IPS DF 4.7 (cell line): Measurements from ENCODE around the gene NOS3.

Experiments used
- DNase-seq: peaks from one replicate; pipeline ENCODE4 v3.0.0-alpha.2; 2013; ENCODE audit warnings: low spot score; ENCODE audit errors: extremely low read depth

The NOS3 gene

GRCh38 chr7:150979713-150980390 is 11.0 kb upstream of the NOS3 start:
- DNase-seq, result no peak

GRCh38 chr7:150980663-150981062 is 10.2 kb upstream of the NOS3 start:
- no peak for DNase-seq

- no peak for DNase-seq
Measured at GRCh38 chr7:150981644-150982043, 9.2 kb upstream of the NOS3 start.

GRCh38 chr7:150982351-150982750 is 8.5 kb upstream of the NOS3 start:
- DNase-seq, result no peak

GRCh38 chr7:150983893-150984368 is 6.9 kb upstream of the NOS3 start:
- DNase-seq, result no peak

- no peak for DNase-seq
Measured at GRCh38 chr7:150986099-150986512, 4.7 kb upstream of the NOS3 start.

- DNase-seq, result no peak
Measured at GRCh38 chr7:150986556-150986955, 4.3 kb upstream of the NOS3 start.

- no peak for DNase-seq
Measured at GRCh38 chr7:150988230-150989226, 2.3 kb upstream of the NOS3 start.

GRCh38 chr7:150989456-150989855 is 1.4 kb upstream of the NOS3 start:
- no peak for DNase-seq

- DNase-seq, result no peak
Measured at GRCh38 chr7:150992051-150992640, 1.3 kb downstream of the NOS3 start.

GRCh38 chr7:150992833-150993302 is 2.1 kb downstream of the NOS3 start:
- DNase-seq, result no peak

GRCh38 chr7:150993511-150993910 is 2.7 kb downstream of the NOS3 start:
- no peak for DNase-seq

GRCh38 chr7:150994141-150994837 is 3.5 kb downstream of the NOS3 start:
- no peak for DNase-seq

- no peak for DNase-seq
Measured at GRCh38 chr7:150994838-150995510, 4.2 kb downstream of the NOS3 start.

GRCh38 chr7:150996376-150997074 is 5.7 kb downstream of the NOS3 start:
- DNase-seq, result no peak

- no peak for DNase-seq
Measured at GRCh38 chr7:150997075-150997511, 6.3 kb downstream of the NOS3 start.

- no peak for DNase-seq
Measured at GRCh38 chr7:150997817-150998216, 7.0 kb downstream of the NOS3 start.

GRCh38 chr7:150998341-150998740 is 7.5 kb downstream of the NOS3 start:
- no peak for DNase-seq

- DNase-seq, result no peak
Measured at GRCh38 chr7:150999001-150999400, 8.2 kb downstream of the NOS3 start.
